CD14-positive monocyte (primary cell): ENCODE measurements around the gene SFRP5. TPM values are rescaled to one million over a fixed set of nuclear protein-coding genes. Genes with fewer than 3 reads are reported as not detected.
A peak's percentile ranks its signal among the peaks of the same experiment; 100 is the strongest.

ENCODE experiments used
- DNase-seq, 3 donors: peaks; one replicate each; pipeline ENCODE4 v3.0.0-alpha.2; 2011 to 2022
- H2AFZ ChIP-seq: 2 replicates; pipeline ENCODE4 v1.6.0; 2012; ENCODE audit warnings: mild to moderate bottlenecking, low read depth, low read length, inconsistent platforms; ENCODE audit not compliant: insufficient read depth, poor library complexity, severe bottlenecking
- H3K27ac ChIP-seq, 2 donors: 1 replicate in 1 of 2; 2 replicates in 1 of 2; pipeline ENCODE4 v1.5.1; 2012 to 2013; ENCODE audit warnings: low read length in 2 of 2, control low read depth in 1 of 2, inconsistent platforms in 1 of 2, low read depth in 1 of 2, mild to moderate bottlenecking in 1 of 2
- H3K27me3 ChIP-seq, 2 donors: one replicate each; pipeline versions ENCODE4 v1.6.0 to v1.6.1; 2011 to 2013; ENCODE audit warnings: low read length in 2 of 2; ENCODE audit not compliant: control insufficient read depth in 2 of 2, insufficient read depth in 2 of 2
- H3K36me3 ChIP-seq, 2 donors: replicated peaks in 1 of 2; 1 replicate in 1 of 2; 2 replicates in 1 of 2; pipeline versions ENCODE4 v1.5.1 to v1.6.1; 2012 to 2013; ENCODE audit warnings: low read length in 2 of 2, control low read depth in 1 of 2, inconsistent platforms in 1 of 2, mild to moderate bottlenecking in 1 of 2; ENCODE audit not compliant: insufficient read depth in 2 of 2, control insufficient read depth in 1 of 2
- H3K4me1 ChIP-seq, 2 donors: 1 replicate in 1 of 2; 2 replicates in 1 of 2; pipeline versions ENCODE4 v1.5.1 to v1.6.1; 2012 to 2013; ENCODE audit warnings: low read length in 2 of 2, control low read depth in 1 of 2, inconsistent platforms in 1 of 2, mild to moderate bottlenecking in 1 of 2, moderate library complexity in 1 of 2; ENCODE audit not compliant: insufficient read depth in 2 of 2, control insufficient read depth in 1 of 2
- H3K4me2 ChIP-seq: replicated peaks from 2 replicates; pipeline ENCODE3; 2012; ENCODE audit warnings: low read length, moderate library complexity, mild to moderate bottlenecking; ENCODE audit not compliant: poor library complexity, severe bottlenecking; ENCODE audit errors: extremely low read depth
- H3K4me3 ChIP-seq, 3 experiments: fragments of 200-600 bp in 1 of 3; sonication (generic) in 1 of 3; replicated peaks in 1 of 3; 1 replicate in 2 of 3; 2 replicates in 1 of 3; pipeline ENCODE4 v1.5.1; 2011 to 2013; ENCODE audit warnings: low read length in 3 of 3, mild to moderate bottlenecking in 3 of 3, control low read depth in 2 of 3, low read depth in 2 of 3, inconsistent platforms in 1 of 3, moderate library complexity in 1 of 3
- H3K79me2 ChIP-seq: 2 replicates; pipeline ENCODE4 v1.6.0; 2012; ENCODE audit warnings: mild to moderate bottlenecking, control low read depth, inconsistent platforms, low read length, moderate library complexity; ENCODE audit not compliant: insufficient read depth
- H3K9ac ChIP-seq: 2 replicates; pipeline ENCODE4 v1.6.0; 2017; ENCODE audit warnings: low read length, mild to moderate bottlenecking; ENCODE audit not compliant: insufficient read depth, poor library complexity, severe bottlenecking
- H3K9me3 ChIP-seq, 2 donors: replicated peaks in 1 of 2; 1 replicate in 1 of 2; 2 replicates in 1 of 2; pipeline versions ENCODE4 v1.5.1 to v1.6.1; 2012 to 2013; ENCODE audit warnings: low read length in 2 of 2, control low read depth in 1 of 2; ENCODE audit not compliant: control insufficient read depth in 1 of 2, insufficient read depth in 1 of 2
- H4K20me1 ChIP-seq: 2 replicates; pipeline ENCODE4 v1.6.0; 2012; ENCODE audit warnings: mild to moderate bottlenecking, low read length, control low read depth, moderate library complexity; ENCODE audit not compliant: insufficient read depth
- H3K27ac Mint-ChIP-seq, 7 donors: one replicate each; pipeline ENCODE4 v1.8.0; 2020; ENCODE audit warnings: mild to moderate bottlenecking in 7 of 7, mixed read lengths in 7 of 7, moderate library complexity in 6 of 7, inconsistent platforms in 2 of 7
- H3K27me3 Mint-ChIP-seq, 3 donors: one replicate each; pipeline ENCODE4 v1.8.0; 2021 to 2022; ENCODE audit warnings: low read depth in 3 of 3, mild to moderate bottlenecking in 3 of 3, mixed read lengths in 3 of 3, moderate library complexity in 3 of 3, inconsistent platforms in 1 of 3
- H3K36me3 Mint-ChIP-seq, 2 donors: one replicate each; pipeline ENCODE4 v1.8.0; 2020; ENCODE audit warnings: mixed read lengths in 2 of 2, inconsistent platforms in 1 of 2, mild to moderate bottlenecking in 1 of 2
- H3K4me1 Mint-ChIP-seq: one replicate; pipeline ENCODE4 v1.8.0; 2020; ENCODE audit warnings: mild to moderate bottlenecking, mixed read lengths
- H3K4me3 Mint-ChIP-seq, 2 donors: one replicate each; pipeline ENCODE4 v1.8.0; 2020; ENCODE audit warnings: mild to moderate bottlenecking in 2 of 2, mixed read lengths in 2 of 2, moderate library complexity in 1 of 2
- H3K9me3 Mint-ChIP-seq, 7 donors: one replicate each; pipeline ENCODE4 v1.8.0; 2020 to 2022; ENCODE audit warnings: mixed read lengths in 7 of 7, mild to moderate bottlenecking in 6 of 7, moderate library complexity in 6 of 7, inconsistent platforms in 2 of 7
- CTCF ChIP-seq: fragments of 200-600 bp; IDR thresholded peaks from one replicate; pipeline ENCODE4 v1.8.0; 2022; ENCODE audit warnings: antibody characterized with exemption, mild to moderate bottlenecking
- WGBS: methylation state at CpG from one replicate; pipeline ENCODE4 v1.1.5; 2013; ENCODE audit warnings: missing lambda C conversion rate; ENCODE audit not compliant: insufficient coverage; 5-methylcytosine and 5-hydroxymethylcytosine counted together
- intact Hi-C, 2 donors: fragments of 100-400 bp; cut with micrococcal nuclease; formaldehyde crosslinking; loops; one replicate each; pipeline versions ENCODE4 v1.15.0 to v1.15.1; 2023
- polyA plus RNA-seq, 3 donors: library from polyadenylated mRNA; depleted of rRNA in 1 of 3; unstranded in 2 of 3; stranded (reverse) in 1 of 3; fragments of 300-500 nt in 2 of 3; fragments of >200 nt in 1 of 3; fragmentation: Illumina TruSeq in 2 of 3; gene quantifications; 1 replicate in 2 of 3; 2 replicates in 1 of 3; pipeline ENCODE4 v1.2.3, GENCODE V29; 2012 to 2021

Gene SFRP5
- polyA plus RNA-seq, 3 donors = not detected

- Histone ChIP-seq H3K27ac (no peak overlapping the region), H2AFZ (no peak overlapping the region), H4K20me1 (no peaks in the 10 kb centered on the region), H3K9me3 (peaks cover 0 to 8% of the 10 kb centered on the region in 2 donors), H3K4me1 (no peaks in the 10 kb centered on the region), H3K79me2 (no peaks in the 10 kb centered on the region), H3K4me3 (no peak overlapping the region), H3K36me3 (no peaks in the 10 kb centered on the region), H3K4me2 (no peak overlapping the region), H3K27me3 (peaks cover 3% of the 10 kb centered on the region in 2 donors), H3K9ac (no peak overlapping the region)
- DNase-seq = no peak
- intact Hi-C loops = no loop called here
- peaks cover 1% of the 10 kb centered on the region for H3K4me1 Mint-ChIP-seq
- WGBS = 0% methylated on average over 2 of the region's 3 CpGs
- H3K27me3 Mint-ChIP-seq = peaks cover 13 to 39% (median 21%) of the 10 kb centered on the region in 3 donors
- H3K27ac Mint-ChIP-seq = no peak overlapping the region
- peak overlapping the region in 1 of 2 donors; percentile 3 for H3K4me3 Mint-ChIP-seq
- H3K36me3 Mint-ChIP-seq = no peaks in the 10 kb centered on the region
- H3K9me3 Mint-ChIP-seq = peaks cover 3 to 13% (median 11%) of the 10 kb centered on the region in 7 donors
- no peak for TF ChIP-seq CTCF
Measured at GRCh38 chr10:97796651-97797050, 24.9 kb upstream of the SFRP5 start.

GRCh38 chr10:97795886-97796285, 24.1 kb upstream of the SFRP5 start:
- peaks cover 3% of the 10 kb centered on the region in 2 donors for H3K27me3 ChIP-seq
- no peaks in the 10 kb centered on the region for H3K36me3 ChIP-seq
- H3K27ac Mint-ChIP-seq = no peak overlapping the region
- no CpG with 5 or more reads among the region's 4 CpGs for WGBS
- TF ChIP-seq CTCF = no peak
- H3K4me3 ChIP-seq = no peak overlapping the region
- H2AFZ ChIP-seq = no peak overlapping the region
- peaks cover 3 to 13% (median 11%) of the 10 kb centered on the region in 7 donors for H3K9me3 Mint-ChIP-seq
- peaks cover 1% of the 10 kb centered on the region for H3K4me1 Mint-ChIP-seq
- peaks cover 15 to 35% (median 21%) of the 10 kb centered on the region in 3 donors for H3K27me3 Mint-ChIP-seq
- H3K9me3 ChIP-seq = peaks cover 0 to 8% of the 10 kb centered on the region in 2 donors
- no peak overlapping the region for H3K9ac ChIP-seq
- no peaks in the 10 kb centered on the region for H3K36me3 Mint-ChIP-seq
- no peaks in the 10 kb centered on the region for H3K4me1 ChIP-seq
- H3K4me3 Mint-ChIP-seq = no peak overlapping the region
- no peaks in the 10 kb centered on the region for H4K20me1 ChIP-seq
- intact Hi-C loops = no loop called here
- DNase-seq = no peak
- no peak overlapping the region for H3K4me2 ChIP-seq
- no peak overlapping the region for H3K27ac ChIP-seq
- no peaks in the 10 kb centered on the region for H3K79me2 ChIP-seq
